CD8-positive, alpha-beta memory T cell (primary cell): ENCODE results near the gene ICE1. TPM values are rescaled to one million over a fixed set of nuclear protein-coding genes. Genes with fewer than 3 reads are reported as not detected.
"Not testable (repeated sequence)": the region's sequence is repeated elsewhere in the genome, so short reads cannot be mapped to it uniquely, and the experiment has no call there.

Source experiments
- CTCF ChIA-PET: fragments of 350-600 bp; sonication (Branson Sonifier 250); formaldehyde crosslinking; loops from one replicate; lab custom pipeline; 2021; ENCODE audit warnings: antibody characterized with exemption; lab: Charles Lee
- POLR2A ChIA-PET: fragments of 350-600 bp; sonication (Branson Sonifier 250); formaldehyde crosslinking; loops from one replicate; lab custom pipeline; 2021; ENCODE audit warnings: antibody characterized with exemption; lab: Charles Lee
- DNase-seq, 5 donors: peaks; one replicate each; pipeline versions ENCODE4 v3.0.0 to v3.0.0-alpha.2; 2020 to 2022; ENCODE audit warnings: mixed read lengths in 1 of 5
- H3K27ac ChIP-seq: one replicate; pipeline ENCODE4 v1.7.0; 2013; ENCODE audit warnings: low read depth, mild to moderate bottlenecking, low read length, moderate library complexity
- H3K27me3 ChIP-seq: 2 replicates; pipeline ENCODE4 v1.7.0; 2013; ENCODE audit warnings: low read length, mild to moderate bottlenecking; ENCODE audit not compliant: insufficient read depth, poor library complexity, severe bottlenecking
- H3K36me3 ChIP-seq: 2 replicates; pipeline ENCODE4 v1.7.0; 2013; ENCODE audit warnings: mild to moderate bottlenecking, low read length, moderate library complexity; ENCODE audit not compliant: insufficient read depth
- H3K4me1 ChIP-seq: 2 replicates; pipeline ENCODE4 v1.7.0; 2013; ENCODE audit warnings: mild to moderate bottlenecking, low read length, moderate library complexity; ENCODE audit not compliant: insufficient read depth
- H3K4me3 ChIP-seq: 2 replicates; pipeline ENCODE4 v1.7.0; 2013; ENCODE audit warnings: mild to moderate bottlenecking, low read length
- H3K9me3 ChIP-seq: 2 replicates; pipeline ENCODE4 v1.7.0; 2013; ENCODE audit warnings: mild to moderate bottlenecking, low read length
- H3K27ac Mint-ChIP-seq, 8 donors: one replicate each; pipeline ENCODE4 v1.8.0; 2020 to 2021; ENCODE audit warnings: mixed read lengths in 8 of 8, mild to moderate bottlenecking in 6 of 8, inconsistent platforms in 3 of 8, moderate library complexity in 3 of 8
- H3K27me3 Mint-ChIP-seq, 2 donors: one replicate each; pipeline ENCODE4 v1.8.0; 2020 to 2021; ENCODE audit warnings: mixed read lengths in 2 of 2, mild to moderate bottlenecking in 1 of 2, moderate library complexity in 1 of 2
- H3K36me3 Mint-ChIP-seq, 3 donors: one replicate each; pipeline ENCODE4 v1.8.0; 2020 to 2021; ENCODE audit warnings: mixed read lengths in 3 of 3, inconsistent platforms in 1 of 3, mild to moderate bottlenecking in 1 of 3
- H3K4me1 Mint-ChIP-seq, 3 donors: one replicate each; pipeline ENCODE4 v1.8.0; 2020 to 2021; ENCODE audit warnings: mixed read lengths in 3 of 3, inconsistent platforms in 1 of 3, mild to moderate bottlenecking in 1 of 3
- H3K4me3 Mint-ChIP-seq, 7 donors: one replicate each; pipeline ENCODE4 v1.8.0; 2020 to 2021; ENCODE audit warnings: mixed read lengths in 7 of 7, mild to moderate bottlenecking in 6 of 7, moderate library complexity in 4 of 7, inconsistent platforms in 2 of 7
- H3K9me3 Mint-ChIP-seq, 5 donors: one replicate each; pipeline ENCODE4 v1.8.0; 2020 to 2022; ENCODE audit warnings: mixed read lengths in 5 of 5, mild to moderate bottlenecking in 3 of 5, moderate library complexity in 2 of 5, inconsistent platforms in 1 of 5
- polyA plus RNA-seq: library from polyadenylated mRNA; unstranded; fragments of 300-500 nt; fragmentation: Illumina TruSeq; gene quantifications from one replicate; pipeline ENCODE4 v1.2.3, GENCODE V29; 2021
- total RNA-seq, 2 experiments: library from RNA; stranded (reverse); gene quantifications; one replicate each; pipeline ENCODE4 v1.2.3, GENCODE V29; 2021

Gene ICE1
- total and polyA plus RNA-seq, 3 experiments from 2014 or later: 20.4 to 41.7 (median 38.7) TPM

DNA sequence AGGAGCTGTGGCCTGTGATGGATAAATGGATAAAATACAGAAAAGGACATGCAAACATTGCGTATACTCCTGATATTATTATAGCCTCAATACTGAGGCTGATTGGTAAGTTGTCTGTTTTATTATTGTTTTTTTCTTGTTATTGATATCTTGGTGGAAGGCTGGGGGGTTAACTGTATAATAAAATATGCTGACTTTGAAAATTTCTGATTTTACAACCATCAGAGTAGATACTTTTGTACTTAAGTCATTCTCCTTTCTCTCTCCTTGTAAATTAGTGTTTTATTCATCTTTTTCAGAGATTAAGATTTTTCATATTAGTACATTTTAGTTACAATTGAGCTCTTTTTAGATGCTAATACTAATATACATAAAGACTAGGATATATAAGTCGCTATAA, 53.5 kb downstream of the ICE1 start:
- no peak overlapping the region for H3K27ac Mint-ChIP-seq
- peaks cover 0 to 3% (median 0%) of the 10 kb centered on the region in 5 donors for H3K9me3 Mint-ChIP-seq
- Histone ChIP-seq H3K4me3 (no peak overlapping the region), H3K27ac (no peak overlapping the region), H3K4me1 (no peaks in the 10 kb centered on the region), H3K36me3 (peaks cover 13% of the 10 kb centered on the region), H3K9me3 (no peaks in the 10 kb centered on the region), H3K27me3 (no peaks in the 10 kb centered on the region)
- POLR2A ChIA-PET: interaction anchor here (0.7 kb wide), 1 partner anchor 54 kb away, joined by 3 read pairs; the partner anchor contains the start of gene ICE1
- CTCF ChIA-PET: no interaction called here
- no peak for DNase-seq
- peaks cover 20 to 65% (median 34%) of the 10 kb centered on the region in 3 donors for H3K36me3 Mint-ChIP-seq
- H3K27me3 Mint-ChIP-seq: no peaks in the 10 kb centered on the region
- H3K4me1 Mint-ChIP-seq: peaks cover 15 to 18% (median 15%) of the 10 kb centered on the region in 3 donors
- H3K4me3 Mint-ChIP-seq: no peak overlapping the region

DNA sequence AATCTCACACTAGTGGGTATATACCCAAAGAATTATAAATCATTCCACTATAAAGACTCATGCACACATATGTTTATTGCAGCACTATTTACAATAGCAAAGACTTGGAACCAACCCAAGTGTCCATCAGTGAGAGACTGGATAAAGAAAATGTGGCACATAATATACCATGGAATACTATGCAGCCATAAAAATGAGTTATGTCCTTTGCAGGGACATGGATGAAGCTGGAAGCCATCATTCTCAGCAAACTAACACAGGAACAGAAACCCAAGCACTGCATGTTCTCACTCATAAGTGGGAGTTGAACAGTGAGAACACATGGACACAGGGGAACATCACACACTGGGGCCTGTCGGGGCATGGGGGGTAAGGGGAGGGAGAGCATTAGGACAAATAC, 57.1 kb downstream of the ICE1 start:
- Mint-ChIP-seq H3K27ac (peak overlapping the region in 3 of 8 donors; percentile 4 to 27 (median 26)), H3K4me1 (peaks cover 22 to 25% (median 23%) of the 10 kb centered on the region in 3 donors), H3K4me3 (peak overlapping the region in 2 of 7 donors; percentile 41 to 65), H3K36me3 (peaks cover 20 to 62% (median 31%) of the 10 kb centered on the region in 3 donors)
- H3K9me3 Mint-ChIP-seq, H3K27ac ChIP-seq, POLR2A ChIA-PET, H3K27me3 Mint-ChIP-seq, DNase-seq, H3K9me3 ChIP-seq, H3K27me3 ChIP-seq, H3K36me3 ChIP-seq, H3K4me3 ChIP-seq, H3K4me1 ChIP-seq: not testable (repeated sequence)
- CTCF ChIA-PET: interaction anchor here (1.6 kb wide), 1 partner anchor 16 kb away, joined by 3 read pairs; no protein-coding TSS in a partner anchor

DNA sequence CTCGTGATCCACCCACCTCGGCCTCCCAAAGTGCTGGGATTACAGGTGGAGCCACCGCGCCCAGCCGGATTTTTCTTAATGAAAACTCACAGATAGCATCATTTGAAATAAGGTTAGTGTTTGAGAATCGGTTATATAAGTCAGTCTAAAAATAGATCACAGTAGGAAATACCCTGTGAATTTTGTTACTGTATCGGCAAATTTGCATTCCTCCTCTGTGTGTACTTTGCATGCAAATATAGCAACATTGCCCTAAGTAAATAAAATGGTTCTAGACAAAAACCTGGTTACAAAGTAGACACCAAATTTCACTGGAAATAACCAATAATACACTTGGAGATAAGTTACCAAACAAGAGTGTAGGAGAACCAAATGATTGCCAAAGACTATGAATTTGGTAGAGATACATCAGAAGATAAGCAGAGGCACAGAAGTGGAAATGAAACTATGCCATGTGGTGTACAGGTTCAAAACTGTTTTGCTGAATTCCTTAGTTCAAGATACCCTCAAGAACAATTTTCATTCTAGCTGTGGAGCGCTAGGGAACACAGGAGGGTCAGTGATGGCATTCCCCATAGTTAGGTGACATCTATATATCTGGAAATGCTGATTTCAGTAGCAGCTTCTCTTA, 58.1 kb downstream of the ICE1 start:
- ChIA-PET POLR2A (interaction anchor here (0.6 to 0.9 kb wide), 2 partner anchors 58 to 93 kb away, joined by 3 read pairs; partner anchors contain the start of gene ICE1), CTCF (interaction anchor here (0.7 to 1.6 kb wide), 3 partner anchors 15 to 321 kb away, joined by 3 read pairs; no protein-coding TSS in a partner anchor)
- H3K36me3 Mint-ChIP-seq: peaks cover 20 to 59% (median 31%) of the 10 kb centered on the region in 3 donors

GRCh38 chr5:5481206-5481605, 58.7 kb downstream of the ICE1 start:
- Mint-ChIP-seq H3K9me3 (peaks cover 0 to 3% (median 0%) of the 10 kb centered on the region in 5 donors), H3K27me3 (no peaks in the 10 kb centered on the region), H3K36me3 (peaks cover 17 to 59% (median 26%) of the 10 kb centered on the region in 3 donors), H3K4me1 (peaks cover 29 to 33% (median 32%) of the 10 kb centered on the region in 3 donors), H3K27ac (peak overlapping the region in 7 of 8 donors; percentile 30 to 81 (median 65)), H3K4me3 (peak overlapping the region in 5 of 7 donors; percentile 2 to 62 (median 21))
- no peaks in the 10 kb centered on the region for H3K27me3 ChIP-seq
- H3K9me3 ChIP-seq: no peaks in the 10 kb centered on the region
- CTCF ChIA-PET: interaction anchor here (1.0 kb wide), 1 partner anchor 16 kb away, joined by 3 read pairs; no protein-coding TSS in a partner anchor
- no peak overlapping the region for H3K27ac ChIP-seq
- peak in 2 of 5 donors; percentile 32 to 55 for DNase-seq
- H3K36me3 ChIP-seq: no peaks in the 10 kb centered on the region
- POLR2A ChIA-PET: interaction anchor here (0.9 kb wide), 1 partner anchor 59 kb away, joined by 3 read pairs; the partner anchor contains the start of gene ICE1
- H3K4me1 ChIP-seq: peaks cover 6% of the 10 kb centered on the region
- H3K4me3 ChIP-seq: no peak overlapping the region

More for the DNA sequence above, 58.1 kb downstream of the ICE1 start:
- no peak for DNase-seq
- peaks cover 6% of the 10 kb centered on the region for H3K4me1 ChIP-seq
- H3K27ac ChIP-seq: no peak overlapping the region
- Mint-ChIP-seq H3K9me3 (peaks cover 0 to 3% (median 0%) of the 10 kb centered on the region in 5 donors), H3K27me3 (no peaks in the 10 kb centered on the region), H3K4me1 (peaks cover 24 to 27% (median 26%) of the 10 kb centered on the region in 3 donors), H3K4me3 (peak overlapping the region in 5 of 7 donors; percentile 2 to 62 (median 27)), H3K27ac (peak overlapping the region; percentile 10 to 83 (median 71))
- no peaks in the 10 kb centered on the region for H3K36me3 ChIP-seq
- H3K27me3 ChIP-seq: no peaks in the 10 kb centered on the region
- H3K4me3 ChIP-seq: no peak overlapping the region
- no peaks in the 10 kb centered on the region for H3K9me3 ChIP-seq

DNA sequence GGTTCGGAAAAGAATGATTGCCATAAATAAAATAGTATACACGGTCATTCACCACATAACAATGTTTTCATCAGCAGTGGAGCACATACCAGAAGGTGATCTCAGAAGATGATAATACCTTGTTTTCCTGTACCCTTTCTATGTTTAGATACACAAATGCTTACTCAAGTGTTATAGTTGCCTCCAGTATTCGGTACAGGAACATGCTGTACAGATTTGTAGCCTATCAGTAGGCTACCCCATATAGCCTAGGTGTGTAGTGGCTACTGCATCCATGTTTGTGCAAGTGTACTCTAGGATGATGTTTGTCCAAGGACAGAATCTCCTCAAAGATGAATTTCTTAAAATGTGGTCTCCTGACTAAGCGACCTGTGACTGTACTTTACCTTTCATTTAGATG, 59.2 kb downstream of the ICE1 start:
- H3K4me3 ChIP-seq: no peak overlapping the region
- ChIA-PET POLR2A (no interaction called here), CTCF (interaction anchor here (1.0 kb wide), 1 partner anchor 15 kb away, joined by 3 read pairs; no protein-coding TSS in a partner anchor)
- H3K36me3 ChIP-seq: no peaks in the 10 kb centered on the region
- no peak for DNase-seq
- peaks cover 6% of the 10 kb centered on the region for H3K4me1 ChIP-seq
- Mint-ChIP-seq H3K9me3 (peaks cover 0 to 3% (median 0%) of the 10 kb centered on the region in 5 donors), H3K27me3 (no peaks in the 10 kb centered on the region), H3K4me3 (peak overlapping the region in 3 of 7 donors; percentile 2 to 48 (median 19)), H3K4me1 (peaks cover 30 to 34% (median 32%) of the 10 kb centered on the region in 3 donors), H3K27ac (peak overlapping the region in 7 of 8 donors; percentile 30 to 81 (median 65)), H3K36me3 (peaks cover 15 to 56% (median 22%) of the 10 kb centered on the region in 3 donors)
- H3K9me3 ChIP-seq: no peaks in the 10 kb centered on the region
- H3K27ac ChIP-seq: no peak overlapping the region
- H3K27me3 ChIP-seq: no peaks in the 10 kb centered on the region

DNA sequence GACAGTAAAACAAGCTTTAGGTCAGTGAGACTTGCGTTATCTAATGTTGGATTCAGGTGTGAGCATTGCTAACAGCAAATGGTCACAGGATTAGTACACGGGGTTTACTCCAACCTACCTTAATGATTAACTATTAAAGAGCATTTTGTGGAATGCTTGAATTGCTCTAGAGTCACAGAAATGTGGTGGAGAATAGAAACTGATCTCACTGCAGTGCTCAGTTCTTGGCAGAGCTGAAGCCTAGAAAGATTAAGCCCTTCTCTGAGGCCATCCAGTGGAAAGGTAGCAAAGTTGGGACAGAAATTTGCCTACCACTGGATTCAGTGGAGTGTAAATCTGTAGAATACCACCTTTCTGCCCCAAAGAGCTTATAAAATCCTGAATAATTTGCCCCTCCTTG, 60.9 kb downstream of the ICE1 start:
- no peaks in the 10 kb centered on the region for H3K27me3 ChIP-seq
- peaks cover 6% of the 10 kb centered on the region for H3K4me1 ChIP-seq
- POLR2A ChIA-PET: no interaction called here
- Mint-ChIP-seq H3K4me1 (peaks cover 29 to 38% (median 32%) of the 10 kb centered on the region in 3 donors), H3K9me3 (peaks cover 0 to 3% (median 0%) of the 10 kb centered on the region in 5 donors), H3K36me3 (peaks cover 6 to 52% (median 11%) of the 10 kb centered on the region in 3 donors), H3K4me3 (no peak overlapping the region), H3K27ac (peak overlapping the region in 1 of 8 donors; percentile 17), H3K27me3 (peaks cover 0 to 2% of the 10 kb centered on the region in 2 donors)
- CTCF ChIA-PET: interaction anchor here (1.9 kb wide), 1 partner anchor 11 kb away, joined by 4 read pairs; no protein-coding TSS in a partner anchor
- H3K4me3 ChIP-seq: no peak overlapping the region
- DNase-seq: no peak
- H3K36me3 ChIP-seq: peaks cover 6% of the 10 kb centered on the region
- H3K27ac ChIP-seq: no peak overlapping the region
- no peaks in the 10 kb centered on the region for H3K9me3 ChIP-seq

- DNase-seq: no peak
- H3K27ac ChIP-seq: no peak overlapping the region
- H3K27ac Mint-ChIP-seq: peak overlapping the region in 4 of 8 donors; percentile 13 to 76 (median 42)
These were observed 61.6 kb downstream of the ICE1 start for GRCh38 chr5:5483880-5484598.

More at GRCh38 chr5:5483880-5484598, 61.6 kb downstream of the ICE1 start:
- peaks cover 0 to 2% (median 0%) of the 10 kb centered on the region in 5 donors for H3K9me3 Mint-ChIP-seq
- Histone ChIP-seq H3K36me3 (peaks cover 6% of the 10 kb centered on the region), H3K27me3 (no peaks in the 10 kb centered on the region), H3K4me1 (peaks cover 6% of the 10 kb centered on the region), H3K9me3 (no peaks in the 10 kb centered on the region), H3K4me3 (no peak overlapping the region)
- peaks cover 0 to 2% of the 10 kb centered on the region in 2 donors for H3K27me3 Mint-ChIP-seq
- H3K36me3 Mint-ChIP-seq: peaks cover 4 to 54% (median 11%) of the 10 kb centered on the region in 3 donors
- CTCF ChIA-PET: interaction anchor here (1.9 kb wide), 1 partner anchor 10 kb away, joined by 4 read pairs; no protein-coding TSS in a partner anchor
- POLR2A ChIA-PET: no interaction called here
- no peak overlapping the region for H3K4me3 Mint-ChIP-seq
- H3K4me1 Mint-ChIP-seq: peaks cover 29 to 37% (median 32%) of the 10 kb centered on the region in 3 donors
